G401 (cell line): Measurements from ENCODE around the gene ATP10D. TPM values are rescaled to one million over a fixed set of nuclear protein-coding genes. Genes with fewer than 3 reads are reported as not detected.
"Not testable (repeated sequence)": the region's sequence is repeated elsewhere in the genome, so short reads cannot be mapped to it uniquely, and the experiment has no call there.

Experiments
- DNase-seq: peaks from one replicate; pipeline ENCODE4 v3.0.0-alpha.2; 2015; ENCODE audit warnings: low spot score
- in situ Hi-C: cut with HindIII; loops from 2 replicates; pipeline ENCODE4 v1.10.0; 2016; ENCODE audit warnings: low sequenced_read_pairs, mixed read lengths
- total RNA-seq: library from RNA; depleted of rRNA; stranded (reverse); fragments of >200 nt; shearing (Covaris generic); gene quantifications from 2 replicates; pipeline ENCODE4 v1.2.3, GENCODE V29; 2014

ATP10D gene
- total RNA-seq, 1 experiment from 2014 or later, result 0.54 TPM

GRCh38 chr4:47531241-47531953 is 46.3 kb downstream of the ATP10D start:
- in situ Hi-C loops, result no loop called here
- DNase-seq, result no peak

- in situ Hi-C loops, result no loop called here
- DNase-seq, result peak; percentile 72
Measured at GRCh38 chr4:47531954-47532321, 46.9 kb downstream of the ATP10D start.

- in situ Hi-C loops, result no loop called here
Measured at GRCh38 chr4:47532658-47533057, 47.6 kb downstream of the ATP10D start.

GRCh38 chr4:47533689-47534347 is 48.7 kb downstream of the ATP10D start:
- in situ Hi-C loops, result no loop called here
- DNase-seq, result no peak

More at GRCh38 chr4:47532658-47533057, 47.6 kb downstream of the ATP10D start:
- DNase-seq, result no peak

GRCh38 chr4:47534772-47535171 is 49.7 kb downstream of the ATP10D start:
- in situ Hi-C loops, result no loop called here
- DNase-seq, result no peak

- in situ Hi-C loops, result no loop called here
- DNase-seq, result no peak
Measured at GRCh38 chr4:47535567-47536147, 50.6 kb downstream of the ATP10D start.

GRCh38 chr4:47536966-47537365 is 51.9 kb downstream of the ATP10D start:
- in situ Hi-C loops, result no loop called here
- DNase-seq, result no peak

- no peak for DNase-seq
- in situ Hi-C loops, result no loop called here
Measured at GRCh38 chr4:47538111-47538824, 53.2 kb downstream of the ATP10D start.

GRCh38 chr4:47538825-47539154 is 53.7 kb downstream of the ATP10D start:
- in situ Hi-C loops, result no loop called here
- DNase-seq, result no peak

- DNase-seq, in situ Hi-C loops: not testable (repeated sequence)
Measured at GRCh38 chr4:47542640-47543039, 57.6 kb downstream of the ATP10D start.

- no peak for DNase-seq
- in situ Hi-C loops, result no loop called here
Measured at GRCh38 chr4:47543331-47543730, 58.3 kb downstream of the ATP10D start.

GRCh38 chr4:47550357-47550756 is 65.3 kb downstream of the ATP10D start:
- DNase-seq, in situ Hi-C loops: not testable (repeated sequence)

- DNase-seq, result no peak
- in situ Hi-C loops, result no loop called here
Measured at GRCh38 chr4:47550899-47551548, 65.9 kb downstream of the ATP10D start.

- no peak for DNase-seq
- in situ Hi-C loops, result no loop called here
Measured at GRCh38 chr4:47551682-47552081, 66.6 kb downstream of the ATP10D start.

GRCh38 chr4:47553329-47554125 is 68.5 kb downstream of the ATP10D start:
- DNase-seq, result no peak
- in situ Hi-C loops, result no loop called here

- not testable (repeated sequence) for DNase-seq
Measured at GRCh38 chr4:47555920-47556319, 70.8 kb downstream of the ATP10D start.

GRCh38 chr4:47557255-47557654 is 72.2 kb downstream of the ATP10D start:
- no peak for DNase-seq
- in situ Hi-C loops, result no loop called here

More at GRCh38 chr4:47555920-47556319, 70.8 kb downstream of the ATP10D start:
- in situ Hi-C loops, result not testable (repeated sequence)

GRCh38 chr4:47560682-47561081 is 75.6 kb downstream of the ATP10D start:
- in situ Hi-C loops, result no loop called here
- no peak for DNase-seq

- DNase-seq, result no peak
- in situ Hi-C loops, result no loop called here
Measured at GRCh38 chr4:47561331-47561730, 76.3 kb downstream of the ATP10D start.
